ENCODE results near the gene TMEM200A. TPM values are rescaled to one million over a fixed set of nuclear protein-coding genes. Genes with fewer than 3 reads are reported as not detected.

TMEM200A gene
- polyA plus RNA-seq, 3 donors: not detected

DNA sequence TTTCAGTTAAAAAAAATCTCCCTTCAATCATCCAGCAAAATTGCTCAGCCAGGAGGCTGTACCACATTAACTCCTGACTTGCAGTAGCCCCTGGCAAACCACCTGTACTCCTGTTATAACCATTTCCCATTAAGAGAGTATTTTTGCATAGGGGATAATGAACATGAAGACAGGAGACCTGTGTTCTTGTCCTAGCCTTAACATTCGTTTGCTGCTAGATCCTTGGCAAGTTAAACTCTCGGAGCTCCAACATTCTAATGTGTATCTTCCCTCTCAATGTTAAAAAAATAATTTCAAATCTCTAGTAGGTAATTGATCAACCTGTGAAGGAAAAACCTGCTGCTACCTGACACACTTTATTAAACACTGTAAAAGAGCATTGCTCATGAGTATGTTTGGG, 8.4 kb upstream of the TMEM200A start:
- H3K36me3 Mint-ChIP-seq: no peaks in the 10 kb centered on the region
- peaks cover 0 to 4% (median 2%) of the 10 kb centered on the region in 7 donors for H3K9me3 Mint-ChIP-seq
- H3K36me3 ChIP-seq (replicated peaks in 1 of 2; ENCODE audit: control insufficient read depth in 1 of 2, insufficient read depth in 2 of 2, low read length in 2 of 2): no peaks in the 10 kb centered on the region
- H3K4me1 Mint-ChIP-seq: no peaks in the 10 kb centered on the region
- H3K4me3 ChIP-seq (replicated peaks in 1 of 3; ENCODE audit: low read depth in 2 of 3, low read length in 3 of 3): no peak overlapping the region
- H2AFZ ChIP-seq (ENCODE audit: insufficient read depth, low read depth, low read length, poor library complexity, severe bottlenecking): no peak overlapping the region
- intact Hi-C loops (cut with micrococcal nuclease): no loop called here
- peaks cover 0 to 8% (median 0%) of the 10 kb centered on the region in 3 donors for H3K27me3 Mint-ChIP-seq (ENCODE audit: low read depth in 3 of 3)
- H3K27ac Mint-ChIP-seq: no peak overlapping the region
- H3K4me2 ChIP-seq (replicated peaks; ENCODE audit: extremely low read depth, low read length, poor library complexity, severe bottlenecking): no peak overlapping the region
- TF ChIP-seq, protein P1, sequence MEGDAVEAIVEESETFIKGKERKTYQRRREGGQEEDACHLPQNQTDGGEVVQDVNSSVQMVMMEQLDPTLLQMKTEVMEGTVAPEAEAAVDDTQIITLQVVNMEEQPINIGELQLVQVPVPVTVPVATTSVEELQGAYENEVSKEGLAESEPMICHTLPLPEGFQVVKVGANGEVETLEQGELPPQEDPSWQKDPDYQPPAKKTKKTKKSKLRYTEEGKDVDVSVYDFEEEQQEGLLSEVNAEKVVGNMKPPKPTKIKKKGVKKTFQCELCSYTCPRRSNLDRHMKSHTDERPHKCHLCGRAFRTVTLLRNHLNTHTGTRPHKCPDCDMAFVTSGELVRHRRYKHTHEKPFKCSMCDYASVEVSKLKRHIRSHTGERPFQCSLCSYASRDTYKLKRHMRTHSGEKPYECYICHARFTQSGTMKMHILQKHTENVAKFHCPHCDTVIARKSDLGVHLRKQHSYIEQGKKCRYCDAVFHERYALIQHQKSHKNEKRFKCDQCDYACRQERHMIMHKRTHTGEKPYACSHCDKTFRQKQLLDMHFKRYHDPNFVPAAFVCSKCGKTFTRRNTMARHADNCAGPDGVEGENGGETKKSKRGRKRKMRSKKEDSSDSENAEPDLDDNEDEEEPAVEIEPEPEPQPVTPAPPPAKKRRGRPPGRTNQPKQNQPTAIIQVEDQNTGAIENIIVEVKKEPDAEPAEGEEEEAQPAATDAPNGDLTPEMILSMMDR (IDR thresholded peaks at IDR 0.05): no peak
- no peaks in the 10 kb centered on the region for H3K79me2 ChIP-seq (ENCODE audit: insufficient read depth, low read length)
- no peak overlapping the region for H3K4me3 Mint-ChIP-seq
- H4K20me1 ChIP-seq (ENCODE audit: insufficient read depth, low read length): no peaks in the 10 kb centered on the region
- WGBS (ENCODE audit: insufficient coverage): no CpG with 5 or more reads among the region's 2 CpGs
- no peak overlapping the region for H3K27ac ChIP-seq (ENCODE audit: low read depth in 1 of 2, low read length in 2 of 2)
- H3K4me1 ChIP-seq (ENCODE audit: control insufficient read depth in 1 of 2, insufficient read depth in 2 of 2, low read length in 2 of 2): no peaks in the 10 kb centered on the region
- H3K9ac ChIP-seq (ENCODE audit: insufficient read depth, low read length, poor library complexity, severe bottlenecking): no peak overlapping the region
- peaks cover 0 to 4% of the 10 kb centered on the region in 2 donors for H3K27me3 ChIP-seq (ENCODE audit: control insufficient read depth in 2 of 2, insufficient read depth in 2 of 2, low read length in 2 of 2)
- H3K9me3 ChIP-seq (replicated peaks in 1 of 2; ENCODE audit: control insufficient read depth in 1 of 2, insufficient read depth in 1 of 2, low read length in 2 of 2): no peaks in the 10 kb centered on the region
- DNase-seq: no peak

- peaks cover 13 to 20% of the 10 kb centered on the region in 2 donors for H3K27me3 ChIP-seq (ENCODE audit: control insufficient read depth in 2 of 2, insufficient read depth in 2 of 2, low read length in 2 of 2)
- H3K27me3 Mint-ChIP-seq (ENCODE audit: low read depth in 3 of 3): peaks cover 8 to 20% (median 15%) of the 10 kb centered on the region in 3 donors
- TF ChIP-seq, protein P1 (IDR thresholded peaks at IDR 0.05): no peak
- no peaks in the 10 kb centered on the region for H3K36me3 Mint-ChIP-seq
- no peaks in the 10 kb centered on the region for H4K20me1 ChIP-seq (ENCODE audit: insufficient read depth, low read length)
- H3K4me3 Mint-ChIP-seq: no peak overlapping the region
- H3K27ac ChIP-seq (ENCODE audit: low read depth in 1 of 2, low read length in 2 of 2): no peak overlapping the region
- DNase-seq: no peak
- no peaks in the 10 kb centered on the region for H3K4me1 ChIP-seq (ENCODE audit: control insufficient read depth in 1 of 2, insufficient read depth in 2 of 2, low read length in 2 of 2)
- H3K36me3 ChIP-seq (replicated peaks in 1 of 2; ENCODE audit: control insufficient read depth in 1 of 2, insufficient read depth in 2 of 2, low read length in 2 of 2): no peaks in the 10 kb centered on the region
- H3K4me1 Mint-ChIP-seq: no peaks in the 10 kb centered on the region
- peaks cover 0 to 3% of the 10 kb centered on the region in 2 donors for H3K9me3 ChIP-seq (replicated peaks in 1 of 2; ENCODE audit: control insufficient read depth in 1 of 2, insufficient read depth in 1 of 2, low read length in 2 of 2)
- intact Hi-C loops (cut with micrococcal nuclease): no loop called here
- no peak overlapping the region for H3K4me3 ChIP-seq (replicated peaks in 1 of 3; ENCODE audit: low read depth in 2 of 3, low read length in 3 of 3)
- H3K9ac ChIP-seq (ENCODE audit: insufficient read depth, low read length, poor library complexity, severe bottlenecking): no peak overlapping the region
- peaks cover 0 to 4% (median 2%) of the 10 kb centered on the region in 7 donors for H3K9me3 Mint-ChIP-seq
- H3K79me2 ChIP-seq (ENCODE audit: insufficient read depth, low read length): no peaks in the 10 kb centered on the region
- H2AFZ ChIP-seq (ENCODE audit: insufficient read depth, low read depth, low read length, poor library complexity, severe bottlenecking): no peak overlapping the region
- no peak overlapping the region for H3K4me2 ChIP-seq (replicated peaks; ENCODE audit: extremely low read depth, low read length, poor library complexity, severe bottlenecking)
- no peak overlapping the region for H3K27ac Mint-ChIP-seq
Observed at GRCh38 chr6:130359736-130360135, 6.1 kb upstream of the TMEM200A start.

All from CD14-positive monocyte (primary cell).